HCT116 (cell line): ENCODE measurements around the gene KSR2. TPM values are rescaled to one million over a fixed set of nuclear protein-coding genes. Genes with fewer than 3 reads are reported as not detected.

Experiments
- ATAC-seq: fragments of 200-7000 bp; cut with Tn5 transposase; 2 replicates; pipeline ENCODE4 v1.9.1; 2020; ENCODE audit warnings: mild to moderate bottlenecking, moderate library complexity
- BruUV-seq: library from RNA; stranded (reverse); fragments of 400-500 nt; replicated peaks from 2 replicates; lab custom pipeline; 2021; lab: Mats Ljungman, UMichigan
- CTCF ChIA-PET: fragments of 300-600 bp; sonication (Branson Sonifier 250); formaldehyde crosslinking; loops from one replicate; lab custom pipeline; 2021; ENCODE audit warnings: antibody characterized with exemption; lab: Charles Lee
- POLR2A ChIA-PET: fragments of 300-600, 350-600 bp; sonication (Branson Sonifier 250); formaldehyde crosslinking; loops from one replicate; lab custom pipeline; 2021; ENCODE audit warnings: antibody characterized with exemption; lab: Charles Lee
- RAD21 ChIA-PET, 2 experiments: fragments of 300-600 bp; sonication (Branson Sonifier 250); formaldehyde crosslinking; loops; one replicate each; lab custom pipeline; 2023; ENCODE audit warnings: low total read pairs in 2 of 2; ENCODE audit not compliant: uncharacterized antibody in 2 of 2, unreplicated experiment in 2 of 2, low non-redundant PET in 1 of 2; lab: Charles Lee
- DNase-seq: peaks from one replicate; pipeline ENCODE4 v3.0.0-alpha.2; 2010; ENCODE audit warnings: low read depth, low spot score
- H2AFZ ChIP-seq: fragments of 200-600 bp; shearing (Covaris generic), sonication (generic); 2 replicates; pipeline ENCODE4 v1.6.1; 2017; ENCODE audit warnings: low read depth, mixed run types, mixed read lengths, antibody characterized with exemption, low read length; ENCODE audit not compliant: poor library complexity, severe bottlenecking
- H3K27ac ChIP-seq: 2 replicates; pipeline ENCODE4 v1.5.1; 2012; ENCODE audit warnings: low read depth, low read length
- H3K27me3 ChIP-seq: fragments of 200-600 bp; sonication (generic); 2 replicates; pipeline ENCODE4 v1.6.1; 2016; ENCODE audit warnings: mixed run types, low read length, mixed read lengths; ENCODE audit not compliant: insufficient read depth
- H3K36me3 ChIP-seq, 2 experiments: fragments of 200-500 bp in 1 of 2; fragments of 200-600 bp in 1 of 2; sonication (Bioruptor generic) in 1 of 2; sonication (generic) in 1 of 2; 2 replicates each; pipeline versions ENCODE4 v1.5.1 to v1.6.1; 2014 to 2016; ENCODE audit warnings: low read length in 2 of 2, inconsistent platforms in 1 of 2, mixed read lengths in 1 of 2, mixed run types in 1 of 2; ENCODE audit not compliant: insufficient read depth in 2 of 2, control insufficient read depth in 1 of 2
- H3K4me1 ChIP-seq, 2 experiments: fragments of 200-600 bp in 1 of 2; sonication (generic) in 1 of 2; 2 replicates each; pipeline versions ENCODE4 v1.5.1 to v1.6.1; 2012 to 2017; ENCODE audit warnings: low read length in 2 of 2, inconsistent platforms in 1 of 2, mild to moderate bottlenecking in 1 of 2, mixed read lengths in 1 of 2, mixed run types in 1 of 2, moderate library complexity in 1 of 2; ENCODE audit not compliant: insufficient read depth in 2 of 2, control insufficient read depth in 1 of 2
- H3K4me2 ChIP-seq: fragments of 200-600 bp; sonication (generic); 2 replicates; pipeline ENCODE4 v1.6.1; 2017; ENCODE audit warnings: mixed run types, low read length, mixed read lengths
- H3K4me3 ChIP-seq, 2 experiments: fragments of 200-600 bp in 1 of 2; sonication (generic) in 1 of 2; replicated peaks in 1 of 2; 2 replicates each; pipeline ENCODE4 v1.5.1; 2011 to 2016; ENCODE audit warnings: low read length in 2 of 2, control low read depth in 1 of 2, low read depth in 1 of 2, mild to moderate bottlenecking in 1 of 2, mixed read lengths in 1 of 2, mixed run types in 1 of 2
- H3K79me2 ChIP-seq: fragments of 200-600 bp; sonication (generic); 2 replicates; pipeline ENCODE4 v1.6.1; 2017; ENCODE audit warnings: mild to moderate bottlenecking, mixed run types, low read length, moderate library complexity, mixed read lengths; ENCODE audit not compliant: insufficient read depth
- H3K9ac ChIP-seq: fragments of 200-600 bp; sonication (generic); 2 replicates; pipeline ENCODE4 v1.6.1; 2016; ENCODE audit warnings: low read length, mixed read lengths
- H3K9me2 ChIP-seq: fragments of 200-600 bp; sonication (generic), shearing (Covaris generic); 2 replicates; pipeline ENCODE4 v1.6.1; 2017; ENCODE audit warnings: mixed run types, mild to moderate bottlenecking, moderate library complexity; ENCODE audit not compliant: insufficient read depth
- H3K9me3 ChIP-seq, 2 experiments: fragments of 200-500 bp in 1 of 2; fragments of 200-600 bp in 1 of 2; sonication (Bioruptor generic) in 1 of 2; sonication (generic) in 1 of 2; 2 replicates each; pipeline ENCODE4 v1.6.1; 2014 to 2017; ENCODE audit warnings: low read length in 2 of 2, mixed read lengths in 2 of 2, inconsistent platforms in 1 of 2, low read depth in 1 of 2, mild to moderate bottlenecking in 1 of 2, mixed run types in 1 of 2, moderate library complexity in 1 of 2; ENCODE audit not compliant: control insufficient read depth in 1 of 2, insufficient read depth in 1 of 2
- H4K20me1 ChIP-seq: fragments of 200-600 bp; sonication (generic), shearing (Covaris generic); 2 replicates; pipeline ENCODE4 v1.6.1; 2017; ENCODE audit warnings: mixed run types, mild to moderate bottlenecking, moderate library complexity; ENCODE audit not compliant: insufficient read depth
- ATF3 ChIP-seq: IDR thresholded peaks from 2 replicates; pipeline ENCODE4 v1.6.1; 2012
- EGR1 ChIP-seq: IDR thresholded peaks from 2 replicates; pipeline ENCODE4 v1.6.1; 2012; ENCODE audit warnings: low read depth
- ELF1 ChIP-seq: IDR thresholded peaks from 2 replicates; pipeline ENCODE4 v1.6.1; 2012; ENCODE audit warnings: low read depth, borderline replicate concordance
- EZH2phosphoT487 ChIP-seq: fragments of 200-600 bp; IDR thresholded peaks from 2 replicates; pipeline ENCODE4 v1.6.1; 2018; ENCODE audit warnings: antibody characterized with exemption, borderline replicate concordance
- FOSL1 ChIP-seq: IDR thresholded peaks from 2 replicates; pipeline ENCODE4 v1.6.1; 2012; ENCODE audit warnings: low read depth
- JUND ChIP-seq: IDR thresholded peaks from 2 replicates; pipeline ENCODE4 v1.6.1; 2012
- POLR2A ChIP-seq: IDR thresholded peaks from 2 replicates; pipeline ENCODE4 v1.7.0; 2011; ENCODE audit warnings: borderline replicate concordance; ENCODE audit not compliant: insufficient read depth, insufficient read length; ENCODE audit errors: extremely low read depth
- POLR2AphosphoS5 ChIP-seq: IDR thresholded peaks from 2 replicates; pipeline ENCODE4 v1.6.1; 2011; ENCODE audit warnings: mild to moderate bottlenecking, low read depth, low read length, moderate library complexity
- RAD21 ChIP-seq: IDR thresholded peaks from 2 replicates; pipeline ENCODE4 v1.6.1; 2012; ENCODE audit warnings: low read depth, mild to moderate bottlenecking
- REST ChIP-seq: IDR thresholded peaks from 2 replicates; pipeline ENCODE4 v1.6.1; 2012; ENCODE audit warnings: low read depth
- SP1 ChIP-seq: IDR thresholded peaks from 2 replicates; pipeline ENCODE4 v1.6.1; 2012; ENCODE audit warnings: low read depth
- YY1 ChIP-seq: IDR thresholded peaks from 2 replicates; pipeline ENCODE4 v1.6.1; 2011; ENCODE audit warnings: low read length, low read depth, moderate library complexity, mild to moderate bottlenecking; ENCODE audit not compliant: insufficient replicate concordance; ENCODE audit errors: extremely low read depth
- ZNF274 ChIP-seq: fragments of 200-500 bp; sonication (Bioruptor generic); IDR thresholded peaks from 2 replicates; pipeline ENCODE4 v1.6.1; 2014; ENCODE audit warnings: mild to moderate bottlenecking, low read depth, low read length, inconsistent platforms
- intact Hi-C: fragments of 100-400 bp; cut with micrococcal nuclease; formaldehyde crosslinking; loops from 2 replicates; pipeline ENCODE4 v1.10.0; 2022
- total RNA-seq: library from RNA; stranded (reverse); gene quantifications from one replicate; pipeline ENCODE4 v1.2.1, GENCODE V29; 2021; ENCODE audit not compliant: unreplicated experiment
- TF ChIP-seq, protein P1 (sequence below), 3 experiments: fragments of 200-600 bp in 1 of 3; sonication (generic) in 1 of 3; IDR thresholded peaks in 2 of 3; conservative IDR thresholded peaks in 1 of 3; 2 replicates each; pipeline ENCODE4 v1.5.1; 2012 to 2017; ENCODE audit warnings: low read depth in 2 of 3, low read length in 2 of 3, antibody characterized with exemption in 1 of 3, borderline replicate concordance in 1 of 3, control low read depth in 1 of 3, mild to moderate bottlenecking in 1 of 3, mixed read lengths in 1 of 3, mixed run types in 1 of 3, moderate library complexity in 1 of 3; ENCODE audit not compliant: insufficient read depth in 1 of 3
- TF ChIP-seq, protein P2 (sequence below): IDR thresholded peaks from 2 replicates; pipeline ENCODE4 v1.6.1; 2011; ENCODE audit warnings: mild to moderate bottlenecking, low read length, moderate library complexity; ENCODE audit not compliant: insufficient replicate concordance; ENCODE audit errors: extremely low read depth

Gene KSR2
- total RNA-seq, 1 experiment from 2014 or later, result 10.1 TPM

DNA sequence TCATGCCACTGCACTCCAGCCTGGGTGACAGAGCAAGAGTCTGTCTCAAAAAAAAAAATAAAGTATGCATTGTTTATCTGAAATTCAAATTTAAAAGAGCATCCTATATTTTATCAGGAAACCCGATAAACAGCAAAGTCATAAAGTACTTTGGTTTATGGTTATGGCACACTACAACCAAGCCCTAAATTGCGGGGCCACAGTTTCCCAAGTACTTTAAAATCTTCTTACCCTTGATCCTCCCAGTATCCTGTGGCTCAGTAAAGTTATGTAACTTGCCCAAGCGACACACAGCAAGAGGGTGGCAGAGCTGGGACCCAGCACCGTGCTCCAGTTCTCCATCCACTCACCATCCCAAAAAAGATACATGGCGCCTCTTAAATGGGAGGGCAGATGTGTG lies 35.2 kb downstream of the KSR2 start:
- no peak for ATAC-seq

DNA sequence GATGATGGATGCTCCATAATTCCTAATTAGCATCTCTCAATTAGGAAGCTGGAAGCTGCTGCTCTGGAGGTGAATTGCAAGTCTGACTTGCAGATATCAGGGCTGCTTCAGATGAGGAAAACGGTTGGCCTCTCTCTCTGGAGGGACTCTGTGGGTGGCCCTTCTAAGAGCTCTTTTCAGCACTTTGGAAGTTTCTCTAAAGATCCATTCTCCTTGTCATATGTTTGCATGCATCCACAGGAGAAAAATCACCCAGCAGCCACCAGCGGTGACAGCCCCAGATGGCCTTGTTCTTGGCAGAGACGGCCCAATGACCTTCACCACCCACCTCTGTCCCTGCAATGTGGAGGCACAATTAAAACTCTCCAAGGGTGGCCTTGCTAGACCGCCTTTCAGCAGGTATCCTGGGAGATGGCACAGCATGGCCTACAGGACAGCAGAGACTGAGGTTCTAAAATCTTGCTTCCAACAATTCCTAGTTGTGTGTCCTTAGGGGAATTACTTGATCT lies 42.3 kb downstream of the KSR2 start:
- Histone ChIP-seq H3K27me3 (no peaks in the 10 kb centered on the region), H3K79me2 (no peaks in the 10 kb centered on the region), H3K4me2 (no peak overlapping the region), H3K9me3 (no peaks in the 10 kb centered on the region), H3K4me3 (no peak overlapping the region), H2AFZ (no peak overlapping the region), H3K9me2 (no peaks in the 10 kb centered on the region), H4K20me1 (no peaks in the 10 kb centered on the region), H3K27ac (no peak overlapping the region), H3K4me1 (no peaks in the 10 kb centered on the region), H3K9ac (no peak overlapping the region), H3K36me3 (no peaks in the 10 kb centered on the region)
- ChIA-PET POLR2A (no interaction called here), RAD21 (no interaction called here), CTCF (no interaction called here)
- no peak for DNase-seq
- BruUV-seq, result no TSS peak
- intact Hi-C loops, result no loop called here
- no peak for ATAC-seq
- TF ChIP-seq, protein P1, sequence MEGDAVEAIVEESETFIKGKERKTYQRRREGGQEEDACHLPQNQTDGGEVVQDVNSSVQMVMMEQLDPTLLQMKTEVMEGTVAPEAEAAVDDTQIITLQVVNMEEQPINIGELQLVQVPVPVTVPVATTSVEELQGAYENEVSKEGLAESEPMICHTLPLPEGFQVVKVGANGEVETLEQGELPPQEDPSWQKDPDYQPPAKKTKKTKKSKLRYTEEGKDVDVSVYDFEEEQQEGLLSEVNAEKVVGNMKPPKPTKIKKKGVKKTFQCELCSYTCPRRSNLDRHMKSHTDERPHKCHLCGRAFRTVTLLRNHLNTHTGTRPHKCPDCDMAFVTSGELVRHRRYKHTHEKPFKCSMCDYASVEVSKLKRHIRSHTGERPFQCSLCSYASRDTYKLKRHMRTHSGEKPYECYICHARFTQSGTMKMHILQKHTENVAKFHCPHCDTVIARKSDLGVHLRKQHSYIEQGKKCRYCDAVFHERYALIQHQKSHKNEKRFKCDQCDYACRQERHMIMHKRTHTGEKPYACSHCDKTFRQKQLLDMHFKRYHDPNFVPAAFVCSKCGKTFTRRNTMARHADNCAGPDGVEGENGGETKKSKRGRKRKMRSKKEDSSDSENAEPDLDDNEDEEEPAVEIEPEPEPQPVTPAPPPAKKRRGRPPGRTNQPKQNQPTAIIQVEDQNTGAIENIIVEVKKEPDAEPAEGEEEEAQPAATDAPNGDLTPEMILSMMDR (IDR thresholded peaks at IDR 0.05 in 2 of 3, conservative IDR thresholded peaks at IDR 0.05 in 1 of 3; ENCODE audit: borderline replicate concordance in 1 of 3, insufficient read depth in 1 of 3, low read depth in 2 of 3, low read length in 2 of 3), result no peak
- no peak for TF ChIP-seq ATF3
- TF ChIP-seq SP1, result no peak
- TF ChIP-seq REST, result no peak
- TF ChIP-seq FOSL1, result no peak
- TF ChIP-seq, protein P2, sequence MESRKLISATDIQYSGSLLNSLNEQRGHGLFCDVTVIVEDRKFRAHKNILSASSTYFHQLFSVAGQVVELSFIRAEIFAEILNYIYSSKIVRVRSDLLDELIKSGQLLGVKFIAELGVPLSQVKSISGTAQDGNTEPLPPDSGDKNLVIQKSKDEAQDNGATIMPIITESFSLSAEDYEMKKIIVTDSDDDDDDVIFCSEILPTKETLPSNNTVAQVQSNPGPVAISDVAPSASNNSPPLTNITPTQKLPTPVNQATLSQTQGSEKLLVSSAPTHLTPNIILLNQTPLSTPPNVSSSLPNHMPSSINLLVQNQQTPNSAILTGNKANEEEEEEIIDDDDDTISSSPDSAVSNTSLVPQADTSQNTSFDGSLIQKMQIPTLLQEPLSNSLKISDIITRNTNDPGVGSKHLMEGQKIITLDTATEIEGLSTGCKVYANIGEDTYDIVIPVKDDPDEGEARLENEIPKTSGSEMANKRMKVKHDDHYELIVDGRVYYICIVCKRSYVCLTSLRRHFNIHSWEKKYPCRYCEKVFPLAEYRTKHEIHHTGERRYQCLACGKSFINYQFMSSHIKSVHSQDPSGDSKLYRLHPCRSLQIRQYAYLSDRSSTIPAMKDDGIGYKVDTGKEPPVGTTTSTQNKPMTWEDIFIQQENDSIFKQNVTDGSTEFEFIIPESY, result no peak

More for the DNA sequence above, 35.2 kb downstream of the KSR2 start:
- H2AFZ ChIP-seq, result no peak overlapping the region
- POLR2A ChIA-PET, result no interaction called here
- intact Hi-C loops, result no loop called here
- H4K20me1 ChIP-seq, result no peaks in the 10 kb centered on the region
- no peak overlapping the region for H3K27ac ChIP-seq
- no peaks in the 10 kb centered on the region for H3K27me3 ChIP-seq
- H3K79me2 ChIP-seq, result no peaks in the 10 kb centered on the region
- H3K9me2 ChIP-seq, result no peaks in the 10 kb centered on the region
- no peak overlapping the region for H3K4me3 ChIP-seq
- BruUV-seq, result no TSS peak
- no peak for DNase-seq
- no peak overlapping the region for H3K9ac ChIP-seq
- no peak for TF ChIP-seq YY1
- TF ChIP-seq EZH2phosphoT487, result no peak
- no peak for TF ChIP-seq JUND
- TF ChIP-seq ATF3, result no peak
- no peak for TF ChIP-seq ELF1
- TF ChIP-seq ZNF274, result no peak
- TF ChIP-seq POLR2AphosphoS5, result no peak
- no peak for TF ChIP-seq POLR2A
- no peak for TF ChIP-seq EGR1
- TF ChIP-seq RAD21, result no peak
- no peaks in the 10 kb centered on the region for H3K36me3 ChIP-seq
- CTCF ChIA-PET, result no interaction called here
- RAD21 ChIA-PET, result no interaction called here
- H3K4me2 ChIP-seq, result no peak overlapping the region
- peaks cover 10 to 23% of the 10 kb centered on the region in 2 experiments for H3K4me1 ChIP-seq
- no peaks in the 10 kb centered on the region for H3K9me3 ChIP-seq
